Stimulated activated CD4-positive, alpha-beta T cell treated with anti-CD3 and anti-CD28 coated beads, TNF-alpha, amount 100 ng/mL, for 1 hour (primary cell): Measurements from ENCODE around the gene RPL26.
"Not testable (repeated sequence)": the region's sequence is repeated elsewhere in the genome, so short reads cannot be mapped to it uniquely, and the experiment has no call there.

Experiments
- DNase-seq, 3 donors: peaks; one replicate each; pipeline ENCODE4 v3.0.0-alpha.2; 2020; ENCODE audit warnings: low read depth in 3 of 3, low spot score in 1 of 3

RPL26 gene

GRCh38 chr17:8368193-8368592 is 14.8 kb downstream of the RPL26 start:
- DNase-seq, result no peak

GRCh38 chr17:8366231-8366630 is 16.8 kb downstream of the RPL26 start:
- DNase-seq, result no peak

GRCh38 chr17:8365143-8365542 is 17.9 kb downstream of the RPL26 start:
- DNase-seq, result no peak

- DNase-seq, result no peak
These were observed 20.2 kb downstream of the RPL26 start for GRCh38 chr17:8362651-8363332.

- no peak for DNase-seq
These were observed 22.2 kb downstream of the RPL26 start for GRCh38 chr17:8360751-8361150.

GRCh38 chr17:8360260-8360659 is 22.7 kb downstream of the RPL26 start:
- DNase-seq, result no peak

- DNase-seq, result no peak
These were observed 23.2 kb downstream of the RPL26 start for GRCh38 chr17:8359769-8360168.

DNA sequence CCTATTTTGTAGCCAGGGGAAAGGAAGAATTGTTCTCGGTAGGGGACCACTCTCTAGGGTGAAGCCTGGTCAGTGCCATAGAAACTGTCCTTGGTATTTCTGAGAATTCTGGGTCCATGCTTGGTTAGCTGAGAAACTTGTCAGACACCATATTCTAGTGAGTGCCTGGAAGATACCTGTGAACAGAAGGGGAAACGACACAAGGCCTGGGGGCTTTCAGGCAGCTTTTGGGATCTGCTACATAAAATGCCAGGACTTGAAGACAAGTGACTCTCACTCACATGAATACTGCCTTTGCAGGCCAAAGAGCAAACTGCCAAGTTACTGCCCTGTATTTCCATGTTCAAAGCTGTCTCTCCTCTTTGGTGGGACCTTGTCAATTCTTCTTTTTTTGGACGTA is 25.1 kb downstream of the RPL26 start:
- no peak for DNase-seq

DNA sequence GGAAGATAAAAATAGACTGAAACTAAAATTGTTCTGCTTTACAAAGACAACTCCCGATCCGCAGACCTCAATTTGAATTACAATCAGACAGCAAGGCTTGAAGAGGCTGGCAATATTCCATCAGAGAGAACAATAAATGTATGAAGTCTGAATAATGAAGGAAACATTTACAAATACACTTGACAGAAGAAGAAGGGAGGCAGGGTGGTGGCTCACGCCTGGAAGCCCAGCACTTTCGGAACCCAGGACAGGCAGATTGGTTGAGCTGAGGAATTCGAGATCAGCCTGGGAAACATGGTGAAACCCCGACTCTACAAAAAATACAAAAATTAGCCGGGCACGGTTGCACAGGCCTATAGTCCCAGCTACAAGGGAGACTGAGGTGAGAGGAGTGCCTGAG is 28.8 kb downstream of the RPL26 start:
- no peak for DNase-seq

- DNase-seq, result no peak
These were observed 29.3 kb downstream of the RPL26 start for GRCh38 chr17:8353736-8354135.

GRCh38 chr17:8350339-8350738 is 32.7 kb downstream of the RPL26 start:
- DNase-seq, result no peak

DNA sequence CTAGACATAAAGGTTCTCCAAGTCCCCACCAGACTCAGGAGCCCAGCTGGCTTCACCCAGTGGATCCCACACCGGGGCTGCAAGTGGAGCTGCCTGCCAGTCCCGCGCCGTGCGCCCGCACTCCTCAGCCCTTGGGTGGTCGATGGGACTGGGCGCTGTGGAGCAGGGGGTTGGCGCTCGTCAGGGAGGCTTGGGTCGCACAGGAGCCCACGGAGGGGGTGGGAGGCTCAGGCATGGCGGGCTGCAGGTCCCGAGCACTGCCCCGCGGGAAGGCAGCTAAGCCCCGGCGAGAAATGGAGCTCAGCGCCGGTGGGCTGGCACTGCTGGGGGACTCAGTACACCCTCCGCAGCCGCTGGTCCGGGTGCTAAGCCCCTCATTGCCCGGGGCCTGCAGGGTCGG is 36.0 kb downstream of the RPL26 start:
- not testable (repeated sequence) for DNase-seq

- DNase-seq, result no peak
These were observed 36.9 kb downstream of the RPL26 start for GRCh38 chr17:8345951-8346665.

- DNase-seq, result no peak
These were observed 37.8 kb downstream of the RPL26 start for GRCh38 chr17:8345052-8345690.

- no peak for DNase-seq
These were observed 41.5 kb downstream of the RPL26 start for GRCh38 chr17:8341456-8341855.

- DNase-seq, result no peak
These were observed 43.5 kb downstream of the RPL26 start, which contains the start of gene ODF4 for GRCh38 chr17:8339540-8339939. ODF4 (plus strand) TSS chr17:8339840; CDS start chr17:8340052, 212 bp downstream.

DNA sequence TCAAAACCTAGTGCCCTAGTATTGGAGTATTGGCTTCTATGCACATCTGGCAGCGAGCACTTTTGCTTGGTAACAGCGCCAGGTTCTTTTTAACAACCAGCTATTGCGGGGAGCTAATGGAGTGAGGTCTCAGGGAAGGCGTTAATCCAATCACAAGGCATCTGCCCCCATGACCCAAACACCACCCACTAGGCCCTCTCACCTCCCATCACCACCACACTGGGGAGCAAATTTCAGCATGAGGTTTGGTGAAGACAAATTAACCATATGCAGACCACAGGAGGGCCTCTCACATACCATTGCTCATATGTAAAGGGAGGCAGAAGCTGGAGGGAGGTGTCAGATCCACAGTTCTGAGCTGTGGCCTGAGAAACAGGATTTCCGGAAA is 44.2 kb downstream of the RPL26 start:
- DNase-seq, result no peak

- DNase-seq, result no peak
These were observed 44.9 kb downstream of the RPL26 start for GRCh38 chr17:8337802-8338752.

- DNase-seq, result no peak
These were observed 49.7 kb downstream of the RPL26 start for GRCh38 chr17:8333281-8333680.

- DNase-seq, result no peak
These were observed 50.3 kb downstream of the RPL26 start for GRCh38 chr17:8332688-8333087.

GRCh38 chr17:8332128-8332527 is 50.9 kb downstream of the RPL26 start:
- DNase-seq, result no peak
